ENCODE results near the gene ATXN10. TPM values are rescaled to one million over a fixed set of nuclear protein-coding genes. Genes with fewer than 3 reads are reported as not detected.

ATXN10 gene
- total RNA-seq, 1 experiment from 2014 or later = 135 TPM

DNA sequence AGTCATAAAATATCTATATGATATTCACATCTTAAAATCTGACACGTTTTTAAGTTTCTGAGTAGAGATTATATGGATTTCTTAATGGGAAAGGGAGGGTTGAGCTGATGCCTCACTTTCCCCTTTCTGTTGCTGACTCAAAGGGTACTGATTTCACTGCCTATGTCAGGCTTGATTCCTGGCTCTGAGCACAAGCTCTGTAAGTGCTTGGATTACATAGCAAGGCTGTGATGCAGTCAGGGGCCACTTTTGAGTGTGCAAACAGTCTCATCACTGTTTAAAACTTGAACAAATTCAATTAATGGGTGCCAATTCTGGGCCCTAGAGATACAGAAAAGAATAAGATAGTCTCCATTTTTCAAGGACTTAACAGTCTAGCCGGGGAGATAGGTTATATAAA lies 14.4 kb downstream of the ATXN10 start:
- DNase-seq (ENCODE audit: low read depth, low spot score) = no peak
- Histone ChIP-seq H3K4me1 (ENCODE audit: control insufficient read depth in 1 of 2, insufficient read depth in 2 of 2, low read length in 2 of 2) (peaks cover 32 to 74% of the 10 kb centered on the region in 2 experiments), H3K79me2 (ENCODE audit: insufficient read depth, low read length) (peaks cover 90% of the 10 kb centered on the region), H2AFZ (ENCODE audit: low read depth, low read length, poor library complexity, severe bottlenecking) (no peak overlapping the region), H3K9me3 (ENCODE audit: control insufficient read depth in 1 of 2, insufficient read depth in 1 of 2, low read depth in 1 of 2, low read length in 2 of 2) (no peaks in the 10 kb centered on the region), H3K4me3 (replicated peaks in 1 of 2; ENCODE audit: low read depth in 1 of 2, low read length in 2 of 2) (no peak overlapping the region), H3K27ac (ENCODE audit: low read depth, low read length) (no peak overlapping the region), H3K36me3 (ENCODE audit: control insufficient read depth in 1 of 2, insufficient read depth in 2 of 2, low read length in 2 of 2) (no peaks in the 10 kb centered on the region), H3K9ac (ENCODE audit: low read length) (no peak overlapping the region), H3K27me3 (ENCODE audit: insufficient read depth, low read length) (no peaks in the 10 kb centered on the region), H3K4me2 (ENCODE audit: low read length) (no peak overlapping the region), H4K20me1 (ENCODE audit: insufficient read depth) (no peaks in the 10 kb centered on the region), H3K9me2 (ENCODE audit: insufficient read depth) (no peaks in the 10 kb centered on the region)
- no TSS peak for BruUV-seq (replicated peaks)
- TF ChIP-seq, protein P1, sequence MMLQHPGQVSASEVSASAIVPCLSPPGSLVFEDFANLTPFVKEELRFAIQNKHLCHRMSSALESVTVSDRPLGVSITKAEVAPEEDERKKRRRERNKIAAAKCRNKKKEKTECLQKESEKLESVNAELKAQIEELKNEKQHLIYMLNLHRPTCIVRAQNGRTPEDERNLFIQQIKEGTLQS (IDR thresholded peaks at IDR 0.05) = no peak
- no peak for TF ChIP-seq SIN3A (IDR thresholded peaks at IDR 0.05; ENCODE audit: low read depth)
- no peak for TF ChIP-seq RAD21 (IDR thresholded peaks at IDR 0.05; ENCODE audit: low read depth)
- no peak for TF ChIP-seq CBX3 (IDR thresholded peaks at IDR 0.05; ENCODE audit: low read depth)
- TF ChIP-seq ZFX (IDR thresholded peaks at IDR 0.05) = no peak
- ChIA-PET POLR2A (no interaction called here), RAD21 (ENCODE audit: low non-redundant PET in 1 of 2, low total read pairs in 2 of 2, uncharacterized antibody in 2 of 2, unreplicated experiment in 2 of 2) (no interaction called here), CTCF (no interaction called here)
- intact Hi-C loops (cut with micrococcal nuclease) = no loop called here
- ATAC-seq = no peak

DNA sequence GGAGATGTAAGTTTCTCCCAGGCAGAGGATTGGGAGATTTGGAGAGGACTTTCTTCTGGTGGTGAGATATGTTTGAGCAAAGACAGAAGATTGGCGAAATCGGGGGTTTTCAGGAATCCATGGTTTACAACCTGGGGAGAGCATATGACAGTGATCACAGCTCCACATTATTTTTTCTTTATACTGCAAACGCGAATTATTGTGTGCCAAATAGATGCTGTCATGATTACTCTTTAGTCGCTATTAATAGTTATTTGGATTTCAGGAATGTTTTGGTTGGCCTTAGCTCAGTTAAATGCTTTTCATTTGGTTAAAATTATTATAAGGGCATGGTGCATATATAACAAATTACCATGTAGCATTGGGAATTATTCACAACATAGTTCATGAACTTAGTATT lies 15.2 kb downstream of the ATXN10 start:
- no peaks in the 10 kb centered on the region for H3K9me2 ChIP-seq (ENCODE audit: insufficient read depth)
- H3K4me3 ChIP-seq (replicated peaks in 1 of 2; ENCODE audit: low read depth in 1 of 2, low read length in 2 of 2) = no peak overlapping the region
- H3K79me2 ChIP-seq (ENCODE audit: insufficient read depth, low read length) = peaks cover 88% of the 10 kb centered on the region
- no peak overlapping the region for H3K27ac ChIP-seq (ENCODE audit: low read depth, low read length)
- POLR2A ChIA-PET = no interaction called here
- no peaks in the 10 kb centered on the region for H4K20me1 ChIP-seq (ENCODE audit: insufficient read depth)
- DNase-seq (ENCODE audit: low read depth, low spot score) (no peak), ATAC-seq (no peak)
- RAD21 ChIA-PET (ENCODE audit: low non-redundant PET in 1 of 2, low total read pairs in 2 of 2, uncharacterized antibody in 2 of 2, unreplicated experiment in 2 of 2) = no interaction called here
- no TSS peak for BruUV-seq (replicated peaks)
- no peaks in the 10 kb centered on the region for H3K27me3 ChIP-seq (ENCODE audit: insufficient read depth, low read length)
- no peak overlapping the region for H3K9ac ChIP-seq (ENCODE audit: low read length)
- H3K36me3 ChIP-seq (ENCODE audit: control insufficient read depth in 1 of 2, insufficient read depth in 2 of 2, low read length in 2 of 2) = no peaks in the 10 kb centered on the region
- H2AFZ ChIP-seq (ENCODE audit: low read depth, low read length, poor library complexity, severe bottlenecking) = no peak overlapping the region
- TF ChIP-seq, protein P2, sequence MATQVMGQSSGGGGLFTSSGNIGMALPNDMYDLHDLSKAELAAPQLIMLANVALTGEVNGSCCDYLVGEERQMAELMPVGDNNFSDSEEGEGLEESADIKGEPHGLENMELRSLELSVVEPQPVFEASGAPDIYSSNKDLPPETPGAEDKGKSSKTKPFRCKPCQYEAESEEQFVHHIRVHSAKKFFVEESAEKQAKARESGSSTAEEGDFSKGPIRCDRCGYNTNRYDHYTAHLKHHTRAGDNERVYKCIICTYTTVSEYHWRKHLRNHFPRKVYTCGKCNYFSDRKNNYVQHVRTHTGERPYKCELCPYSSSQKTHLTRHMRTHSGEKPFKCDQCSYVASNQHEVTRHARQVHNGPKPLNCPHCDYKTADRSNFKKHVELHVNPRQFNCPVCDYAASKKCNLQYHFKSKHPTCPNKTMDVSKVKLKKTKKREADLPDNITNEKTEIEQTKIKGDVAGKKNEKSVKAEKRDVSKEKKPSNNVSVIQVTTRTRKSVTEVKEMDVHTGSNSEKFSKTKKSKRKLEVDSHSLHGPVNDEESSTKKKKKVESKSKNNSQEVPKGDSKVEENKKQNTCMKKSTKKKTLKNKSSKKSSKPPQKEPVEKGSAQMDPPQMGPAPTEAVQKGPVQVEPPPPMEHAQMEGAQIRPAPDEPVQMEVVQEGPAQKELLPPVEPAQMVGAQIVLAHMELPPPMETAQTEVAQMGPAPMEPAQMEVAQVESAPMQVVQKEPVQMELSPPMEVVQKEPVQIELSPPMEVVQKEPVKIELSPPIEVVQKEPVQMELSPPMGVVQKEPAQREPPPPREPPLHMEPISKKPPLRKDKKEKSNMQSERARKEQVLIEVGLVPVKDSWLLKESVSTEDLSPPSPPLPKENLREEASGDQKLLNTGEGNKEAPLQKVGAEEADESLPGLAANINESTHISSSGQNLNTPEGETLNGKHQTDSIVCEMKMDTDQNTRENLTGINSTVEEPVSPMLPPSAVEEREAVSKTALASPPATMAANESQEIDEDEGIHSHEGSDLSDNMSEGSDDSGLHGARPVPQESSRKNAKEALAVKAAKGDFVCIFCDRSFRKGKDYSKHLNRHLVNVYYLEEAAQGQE (IDR thresholded peaks at IDR 0.05; ENCODE audit: low read depth) = no peak
- H3K4me1 ChIP-seq (ENCODE audit: control insufficient read depth in 1 of 2, insufficient read depth in 2 of 2, low read length in 2 of 2) = peaks cover 36 to 74% of the 10 kb centered on the region in 2 experiments
- no peaks in the 10 kb centered on the region for H3K9me3 ChIP-seq (ENCODE audit: control insufficient read depth in 1 of 2, insufficient read depth in 1 of 2, low read depth in 1 of 2, low read length in 2 of 2)
- intact Hi-C loops (cut with micrococcal nuclease) = no loop called here
- peak overlapping the region; percentile 62 for H3K4me2 ChIP-seq (ENCODE audit: low read length)
- CTCF ChIA-PET = no interaction called here
